Activated naive CD4-positive, alpha-beta T cell treated with anti-CD3 and anti-CD28 coated beads, Interleukin-2, amount 50 U/mL, for 72 hours (primary cell): ENCODE results near the gene GMDS. TPM values are rescaled to one million over a fixed set of nuclear protein-coding genes. Genes with fewer than 3 reads are reported as not detected.
"Not testable (repeated sequence)": the region's sequence is repeated elsewhere in the genome, so short reads cannot be mapped to it uniquely, and the experiment has no call there.

Source experiments
- ATAC-seq, 2 donors: fragments of 150-1000 bp; cut with Tn5 transposase; 2 replicates each; pipeline ENCODE4 v1.10.0; 2021; ENCODE audit warnings: mild to moderate bottlenecking in 2 of 2, moderate library complexity in 2 of 2
- DNase-seq, 2 donors: peaks; one replicate each; pipeline ENCODE4 v3.0.0; 2021 to 2022; ENCODE audit warnings: low spot score in 2 of 2
- H3K27ac Mint-ChIP-seq, 2 donors: one replicate each; pipeline ENCODE4 v1.8.0; 2022; ENCODE audit warnings: mild to moderate bottlenecking in 2 of 2, mixed read lengths in 2 of 2
- H3K36me3 Mint-ChIP-seq, 2 donors: one replicate each; pipeline ENCODE4 v1.8.0; 2022; ENCODE audit warnings: mixed read lengths in 2 of 2
- H3K9me3 Mint-ChIP-seq, 2 donors: one replicate each; pipeline ENCODE4 v1.8.0; 2022; ENCODE audit warnings: mixed read lengths in 2 of 2
- total RNA-seq, 2 donors: library from RNA; stranded (reverse); gene quantifications; one replicate each; pipeline ENCODE4 v1.2.3, GENCODE V29; 2022

GMDS gene
- total RNA-seq, 2 donors from 2014 or later: 23.9 to 37.6 TPM

DNA sequence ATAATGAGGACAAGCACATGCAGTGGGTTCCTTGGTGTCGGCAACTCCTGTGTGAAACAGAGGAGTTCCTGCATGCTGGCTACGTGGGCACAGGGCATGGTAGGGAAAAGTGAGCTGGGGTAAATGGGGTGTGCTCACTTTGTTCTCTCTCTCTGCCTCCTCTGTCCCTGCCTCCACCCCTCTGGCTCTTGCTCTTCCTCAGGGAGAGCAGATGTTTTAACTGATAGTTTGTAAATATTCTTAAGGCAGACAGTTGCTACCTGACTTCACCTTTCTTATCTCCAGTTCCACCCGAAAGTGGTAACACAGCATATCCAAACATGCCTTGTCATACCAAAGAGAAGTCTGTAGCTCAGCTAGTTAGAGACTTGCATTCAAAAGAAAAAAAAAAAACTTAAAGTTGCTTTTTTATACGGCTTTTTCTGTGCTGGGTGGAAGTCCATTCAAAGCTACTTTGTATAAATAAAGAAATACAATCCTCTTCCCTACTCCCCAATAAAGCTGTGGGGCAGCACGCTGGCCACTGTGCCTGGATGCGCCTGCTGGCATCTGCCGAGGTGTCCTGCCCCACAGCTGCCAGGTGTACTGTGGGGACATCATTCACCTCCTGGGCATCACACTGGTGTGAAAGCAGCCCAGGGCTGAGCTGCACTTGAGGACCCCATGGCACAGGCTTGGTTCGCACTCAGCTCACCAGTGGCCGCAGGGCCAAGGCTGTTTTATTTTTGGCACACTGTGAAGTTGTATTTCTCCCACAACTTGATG, 542.1 kb downstream of the GMDS start:
- DNase-seq (no peak), ATAC-seq (no peak)
- Mint-ChIP-seq H3K36me3 (no peaks in the 10 kb centered on the region), H3K9me3 (no peaks in the 10 kb centered on the region), H3K27ac (no peak overlapping the region)

DNA sequence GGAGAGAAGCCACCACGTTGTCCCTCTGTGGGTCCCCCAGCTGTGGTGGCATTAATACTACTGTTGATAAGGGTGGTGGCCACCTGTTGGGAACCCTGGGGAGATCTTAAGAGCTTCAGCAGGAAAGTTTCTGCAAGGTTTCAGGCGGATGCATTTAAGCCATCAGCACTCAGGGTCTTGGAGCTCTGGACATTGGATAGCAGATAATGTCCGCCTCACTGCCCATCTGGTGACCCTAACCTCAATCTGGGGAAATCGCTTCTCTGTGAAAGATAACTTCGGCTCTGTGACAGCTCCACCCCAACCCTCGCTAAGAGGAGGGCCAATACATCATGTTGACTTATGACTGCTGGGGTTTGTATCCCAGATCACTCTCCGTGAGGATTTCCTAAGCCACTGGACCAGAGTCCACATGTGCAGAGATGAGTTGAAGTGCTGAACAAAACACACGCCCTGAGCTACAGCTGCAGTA, 542.8 kb downstream of the GMDS start:
- Mint-ChIP-seq H3K9me3 (no peaks in the 10 kb centered on the region), H3K36me3 (no peaks in the 10 kb centered on the region), H3K27ac (no peak overlapping the region)
- ATAC-seq: no peak
- DNase-seq: no peak

DNA sequence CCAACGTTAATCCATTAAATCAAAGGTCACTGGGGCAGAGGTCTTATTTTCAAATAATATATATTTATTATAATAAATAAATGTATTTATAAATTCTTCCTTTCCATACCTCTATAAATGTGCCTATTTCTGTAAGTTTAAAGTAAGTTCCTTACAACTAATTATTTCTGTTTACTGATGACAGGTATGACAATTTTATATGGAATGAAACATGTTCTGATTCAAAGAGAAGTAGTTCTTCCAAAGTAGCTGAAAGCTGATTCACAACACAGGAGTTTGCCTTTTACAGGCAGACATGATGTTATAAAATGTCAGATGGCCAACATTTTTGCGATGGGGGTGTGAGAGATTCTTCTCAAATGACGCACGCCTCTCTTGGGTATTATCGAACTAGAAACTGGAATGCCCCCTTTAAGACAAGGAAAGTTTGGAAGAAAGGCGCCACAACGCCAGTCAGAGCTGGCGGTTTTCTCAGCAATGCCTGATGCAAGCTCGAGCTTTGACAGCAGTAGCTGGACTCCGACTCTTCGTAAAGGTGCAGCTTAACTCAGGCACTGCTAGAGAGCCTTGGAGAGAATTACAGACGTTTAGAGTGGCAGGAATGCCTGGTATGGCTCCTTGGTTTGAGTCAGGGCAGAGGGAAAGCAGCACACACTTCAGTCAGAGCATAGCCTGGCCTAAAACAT, 543.6 kb downstream of the GMDS start:
- H3K9me3 Mint-ChIP-seq: no peaks in the 10 kb centered on the region
- DNase-seq: no peak
- H3K36me3 Mint-ChIP-seq: no peaks in the 10 kb centered on the region
- no peak overlapping the region for H3K27ac Mint-ChIP-seq
- no peak for ATAC-seq

DNA sequence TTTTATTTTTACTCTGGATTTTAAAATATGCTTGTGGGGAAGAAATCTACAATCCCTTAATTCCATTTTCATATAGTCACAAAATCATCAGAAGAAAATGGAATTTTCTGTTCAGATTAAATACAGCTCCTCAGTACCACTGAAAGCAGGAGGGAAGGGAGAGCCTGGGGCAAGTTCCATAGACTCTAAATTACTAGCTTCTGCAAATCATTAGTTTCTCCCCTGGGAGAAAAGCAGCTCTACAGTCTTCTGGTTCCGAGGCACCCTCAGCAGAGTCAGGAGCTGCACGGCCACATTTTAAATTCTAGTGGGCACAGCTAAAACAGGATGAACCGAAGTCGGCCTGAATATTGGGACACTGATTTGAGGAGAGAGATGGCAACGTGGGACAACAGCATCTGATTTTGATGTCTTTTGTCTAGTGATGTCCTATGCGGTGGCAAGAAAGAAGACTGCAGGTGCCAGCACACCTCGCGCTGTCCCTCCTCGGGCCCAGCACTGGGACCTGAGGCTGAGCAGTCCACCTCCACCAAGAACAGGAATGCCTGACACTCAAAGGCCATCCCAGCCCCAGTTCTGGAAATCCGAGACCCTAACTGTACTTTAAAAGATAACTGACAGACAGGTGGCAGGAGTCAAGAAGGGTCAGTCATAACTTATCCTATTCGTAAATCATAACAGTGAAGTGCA, 545.0 kb downstream of the GMDS start:
- DNase-seq (no peak), ATAC-seq (no peak)
- H3K9me3 Mint-ChIP-seq: no peaks in the 10 kb centered on the region
- H3K36me3 Mint-ChIP-seq: no peaks in the 10 kb centered on the region
- H3K27ac Mint-ChIP-seq: no peak overlapping the region

DNA sequence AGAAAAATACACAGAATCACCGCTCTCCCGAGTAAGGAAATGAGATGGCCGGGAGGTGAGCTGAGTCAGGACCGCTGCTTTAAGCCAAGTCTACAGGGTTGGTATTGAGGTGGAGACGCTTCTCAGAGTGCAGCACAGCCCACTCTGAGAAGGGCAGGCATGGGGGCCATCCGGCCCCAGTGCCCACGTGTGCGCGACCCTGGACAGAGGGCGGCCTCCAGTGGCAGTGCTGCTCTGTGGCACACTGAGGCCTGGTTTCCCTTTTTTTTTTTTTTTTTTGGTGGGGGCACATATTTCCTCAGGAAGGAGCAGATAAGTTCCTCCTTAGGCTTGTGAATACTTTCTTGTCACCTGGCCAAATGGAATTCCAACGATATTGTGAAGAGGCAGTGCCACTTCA, 546.9 kb downstream of the GMDS start:
- H3K9me3 Mint-ChIP-seq: no peaks in the 10 kb centered on the region
- DNase-seq (no peak), ATAC-seq (no peak)
- H3K27ac Mint-ChIP-seq: no peak overlapping the region
- peaks cover 0 to under 1% of the 10 kb centered on the region in 2 donors for H3K36me3 Mint-ChIP-seq

DNA sequence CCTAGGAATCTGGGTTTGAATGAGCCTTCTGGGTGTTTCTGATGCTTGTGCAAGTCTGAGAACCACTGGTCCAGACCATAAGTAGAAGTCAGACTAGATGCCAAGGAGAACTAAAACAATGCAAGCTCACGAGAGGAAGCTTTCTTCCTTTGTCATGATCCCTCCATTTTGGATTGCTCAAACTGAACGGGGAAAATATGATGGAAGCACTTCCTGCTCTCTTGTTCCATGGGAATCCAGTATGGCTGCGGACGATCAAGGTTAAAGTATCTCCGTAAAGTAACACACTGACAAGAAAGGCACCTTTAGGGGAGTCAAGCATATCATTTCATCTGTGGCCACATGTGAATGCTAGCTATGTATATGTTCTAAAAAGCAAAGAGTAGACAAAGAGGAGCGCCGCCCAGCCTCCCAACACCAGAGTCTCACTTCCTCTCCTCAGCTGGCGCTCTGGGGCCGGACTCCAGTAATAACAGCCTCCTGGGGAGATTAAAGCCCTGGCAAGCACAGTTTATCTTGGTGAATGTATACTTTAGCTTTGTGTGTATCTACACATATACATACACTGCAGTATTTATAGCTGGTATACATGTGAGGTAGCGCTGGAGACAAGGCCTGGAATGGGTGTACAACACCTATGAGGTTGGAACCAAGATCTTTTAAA, 547.6 kb downstream of the GMDS start:
- Mint-ChIP-seq H3K36me3 (peaks cover 0 to 7% of the 10 kb centered on the region in 2 donors), H3K9me3 (peaks cover 5% of the 10 kb centered on the region in 2 donors), H3K27ac (no peak overlapping the region)
- no peak for ATAC-seq
- DNase-seq: no peak

DNA sequence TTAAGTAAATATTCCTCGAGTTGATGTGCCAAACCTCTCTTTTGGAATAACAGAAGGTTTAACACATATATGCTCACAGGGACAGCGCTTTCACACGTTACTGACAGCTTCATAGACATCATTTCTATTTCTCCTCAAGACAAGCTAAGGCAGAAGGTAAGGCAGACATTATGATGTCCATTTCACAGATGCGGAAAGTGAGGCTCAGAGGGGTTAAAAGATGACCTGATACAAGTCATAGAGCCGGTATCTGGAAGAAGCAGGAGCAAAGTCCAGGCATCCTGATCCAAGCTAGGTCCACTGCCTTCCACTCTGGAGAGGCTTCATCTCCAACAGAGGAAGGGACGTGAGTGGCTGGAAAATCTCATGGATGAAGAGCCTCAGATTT, 548.9 kb downstream of the GMDS start:
- DNase-seq (no peak), ATAC-seq (no peak)
- Mint-ChIP-seq H3K9me3 (peaks cover 5 to 9% of the 10 kb centered on the region in 2 donors), H3K36me3 (peaks cover 5 to 11% of the 10 kb centered on the region in 2 donors), H3K27ac (no peak overlapping the region)

DNA sequence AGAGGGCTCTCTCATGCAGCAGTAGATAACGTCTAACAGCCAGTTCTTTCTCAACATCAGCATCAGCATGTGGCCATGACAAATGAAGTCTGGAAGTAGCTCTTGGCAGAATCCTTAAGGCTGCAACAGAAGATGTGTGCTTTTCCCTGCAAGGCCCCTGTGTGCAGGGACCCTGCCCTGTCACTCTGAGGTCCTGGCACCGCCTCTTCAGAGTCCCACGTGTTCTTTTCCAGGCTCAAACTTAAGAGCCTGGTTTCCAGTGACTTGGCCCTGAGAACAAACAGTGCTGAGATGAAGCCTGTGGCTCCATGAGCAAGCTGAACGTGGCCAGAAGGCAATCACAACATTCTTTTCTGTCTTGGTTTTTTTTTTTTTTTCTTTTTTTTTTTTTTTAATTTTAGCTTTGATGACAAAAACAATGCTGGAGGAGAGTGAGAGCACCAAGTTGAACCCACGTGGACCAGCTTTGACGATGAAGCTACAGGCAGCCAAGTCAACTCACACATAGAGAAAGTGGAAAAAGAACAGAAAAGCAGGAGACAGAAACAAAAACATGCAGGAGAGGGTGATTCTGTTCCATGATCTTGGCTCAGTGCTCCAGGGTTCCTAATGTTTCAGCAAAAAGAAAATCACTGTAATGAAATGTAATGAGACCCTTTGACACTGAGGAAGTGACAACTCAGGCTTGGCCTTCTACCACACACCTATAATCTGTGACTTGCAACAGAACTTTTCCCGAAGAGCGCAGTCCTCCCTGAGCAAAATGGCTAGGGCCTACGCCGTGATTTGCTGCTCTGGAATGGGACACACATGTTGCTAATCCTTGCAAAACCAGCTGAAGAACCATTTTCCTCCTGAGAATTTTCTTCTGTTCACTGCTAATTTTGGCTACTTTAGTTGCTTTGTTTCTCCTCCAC, 549.6 kb downstream of the GMDS start:
- Mint-ChIP-seq H3K27ac (no peak overlapping the region), H3K9me3 (peaks cover 5 to 9% of the 10 kb centered on the region in 2 donors), H3K36me3 (peaks cover 5 to 11% of the 10 kb centered on the region in 2 donors)
- ATAC-seq (no peak), DNase-seq (no peak)

DNA sequence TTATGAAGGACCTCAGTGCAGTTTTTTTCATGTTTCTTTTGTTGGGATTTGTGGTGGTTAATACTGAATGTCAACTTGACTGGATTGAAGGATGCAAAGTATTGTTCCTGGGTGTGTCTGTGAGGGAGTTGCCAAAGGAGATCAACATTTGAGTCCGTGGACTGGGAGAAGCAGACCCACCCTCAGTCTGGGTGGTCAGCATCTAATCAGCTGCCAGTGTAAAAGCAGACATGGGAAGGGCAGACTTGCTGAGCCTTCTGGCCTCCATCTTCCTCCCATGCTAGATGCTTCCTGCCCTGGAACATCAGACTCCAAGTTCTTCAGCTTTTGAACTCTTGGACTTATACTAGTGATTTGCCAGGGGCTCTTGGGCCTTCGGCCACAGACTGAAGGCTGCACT, 553.6 kb downstream of the GMDS start:
- H3K36me3 Mint-ChIP-seq: peaks cover 5 to 11% of the 10 kb centered on the region in 2 donors
- not testable (repeated sequence) for H3K9me3 Mint-ChIP-seq, DNase-seq, ATAC-seq, H3K27ac Mint-ChIP-seq

DNA sequence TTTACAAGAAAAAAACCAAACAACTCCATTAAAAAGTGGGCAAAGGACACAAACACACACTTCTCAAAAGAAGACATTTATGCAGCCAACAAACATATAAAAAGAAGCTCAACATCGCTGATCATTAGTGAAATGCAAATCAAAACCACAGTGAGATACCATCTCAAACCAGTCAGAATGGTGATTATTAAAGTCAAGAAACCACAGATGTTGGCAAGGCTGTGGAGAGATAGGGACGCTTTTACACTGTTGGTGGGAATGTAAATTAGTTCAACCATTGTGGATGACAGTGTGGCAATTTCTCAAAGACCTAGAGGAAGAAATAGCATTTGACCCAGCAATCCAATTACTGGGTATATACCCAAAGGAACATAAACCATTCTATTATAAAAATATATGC, 554.7 kb downstream of the GMDS start:
- not testable (repeated sequence) for ATAC-seq

DNA sequence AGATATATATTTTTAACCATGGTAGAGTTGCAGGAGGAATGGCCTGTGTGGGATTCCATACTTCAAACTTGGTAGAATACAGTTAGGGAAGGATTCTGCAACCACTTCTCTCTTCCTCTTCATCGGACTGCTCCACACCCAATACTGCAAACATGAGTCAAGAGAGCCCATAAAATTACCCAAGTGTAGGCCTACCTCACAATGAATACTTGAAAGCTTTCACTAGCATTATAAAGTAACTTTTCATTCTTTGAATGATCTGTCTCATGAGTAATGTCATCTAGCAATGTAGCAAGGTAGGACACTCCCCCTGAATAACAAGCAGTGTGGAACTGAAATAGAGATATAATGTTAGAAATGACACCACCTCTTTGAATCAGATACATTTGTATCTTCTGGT, 556.3 kb downstream of the GMDS start:
- H3K36me3 Mint-ChIP-seq: peaks cover 5 to 11% of the 10 kb centered on the region in 2 donors
- H3K9me3 Mint-ChIP-seq: peaks cover 5 to 9% of the 10 kb centered on the region in 2 donors
- no peak for ATAC-seq
- no peak for DNase-seq
- H3K27ac Mint-ChIP-seq: no peak overlapping the region

More for the DNA sequence above, 554.7 kb downstream of the GMDS start:
- H3K9me3 Mint-ChIP-seq, DNase-seq, H3K27ac Mint-ChIP-seq: not testable (repeated sequence)
- H3K36me3 Mint-ChIP-seq: peaks cover 5 to 11% of the 10 kb centered on the region in 2 donors

DNA sequence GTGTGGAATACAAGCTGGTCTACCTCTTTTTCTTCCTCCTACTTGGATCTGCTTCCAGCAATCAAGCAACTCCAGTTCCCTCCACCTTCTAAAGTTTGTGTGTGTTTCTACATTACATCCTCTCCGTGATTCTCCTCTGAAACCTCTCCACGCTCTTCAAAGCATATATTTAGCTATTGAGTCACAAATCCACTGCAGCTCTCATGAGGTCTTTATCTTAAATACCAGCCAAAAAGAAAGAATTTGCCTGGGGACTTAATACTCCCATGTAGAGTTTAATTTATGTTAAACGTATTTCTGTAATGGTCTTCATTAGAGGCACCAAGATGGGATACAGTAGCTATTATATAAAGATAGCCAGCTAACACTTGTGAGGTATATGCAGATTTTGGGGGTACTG, 557.0 kb downstream of the GMDS start:
- ATAC-seq (no peak), DNase-seq (no peak)
- Mint-ChIP-seq H3K36me3 (peaks cover 5 to 10% of the 10 kb centered on the region in 2 donors), H3K27ac (peak overlapping the region in 1 of 2 donors; percentile 23), H3K9me3 (peaks cover 4 to 9% of the 10 kb centered on the region in 2 donors)

DNA sequence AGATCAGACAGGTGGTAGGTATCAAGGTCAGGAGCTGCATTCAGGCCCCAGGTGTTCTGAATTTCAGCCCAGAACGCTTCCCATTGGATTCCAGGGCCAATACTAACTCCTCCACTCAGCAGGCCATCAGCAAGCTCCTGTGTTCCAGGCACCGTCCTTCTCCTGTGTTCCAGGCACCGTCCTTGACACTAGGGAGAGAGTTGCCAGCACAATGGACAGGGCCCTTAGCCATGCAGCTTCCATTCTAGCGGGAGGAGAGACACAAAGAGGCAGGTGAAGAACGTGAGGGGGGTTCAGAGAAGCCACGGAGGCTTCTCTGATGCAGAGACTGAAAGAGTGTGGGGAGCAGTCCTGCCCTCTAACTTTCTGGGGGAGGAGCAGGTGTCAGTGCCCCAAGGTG, 558.0 kb downstream of the GMDS start:
- no peak for DNase-seq
- Mint-ChIP-seq H3K27ac (no peak overlapping the region), H3K9me3 (no peaks in the 10 kb centered on the region), H3K36me3 (peaks cover 0 to 1% of the 10 kb centered on the region in 2 donors)
- ATAC-seq: no peak

DNA sequence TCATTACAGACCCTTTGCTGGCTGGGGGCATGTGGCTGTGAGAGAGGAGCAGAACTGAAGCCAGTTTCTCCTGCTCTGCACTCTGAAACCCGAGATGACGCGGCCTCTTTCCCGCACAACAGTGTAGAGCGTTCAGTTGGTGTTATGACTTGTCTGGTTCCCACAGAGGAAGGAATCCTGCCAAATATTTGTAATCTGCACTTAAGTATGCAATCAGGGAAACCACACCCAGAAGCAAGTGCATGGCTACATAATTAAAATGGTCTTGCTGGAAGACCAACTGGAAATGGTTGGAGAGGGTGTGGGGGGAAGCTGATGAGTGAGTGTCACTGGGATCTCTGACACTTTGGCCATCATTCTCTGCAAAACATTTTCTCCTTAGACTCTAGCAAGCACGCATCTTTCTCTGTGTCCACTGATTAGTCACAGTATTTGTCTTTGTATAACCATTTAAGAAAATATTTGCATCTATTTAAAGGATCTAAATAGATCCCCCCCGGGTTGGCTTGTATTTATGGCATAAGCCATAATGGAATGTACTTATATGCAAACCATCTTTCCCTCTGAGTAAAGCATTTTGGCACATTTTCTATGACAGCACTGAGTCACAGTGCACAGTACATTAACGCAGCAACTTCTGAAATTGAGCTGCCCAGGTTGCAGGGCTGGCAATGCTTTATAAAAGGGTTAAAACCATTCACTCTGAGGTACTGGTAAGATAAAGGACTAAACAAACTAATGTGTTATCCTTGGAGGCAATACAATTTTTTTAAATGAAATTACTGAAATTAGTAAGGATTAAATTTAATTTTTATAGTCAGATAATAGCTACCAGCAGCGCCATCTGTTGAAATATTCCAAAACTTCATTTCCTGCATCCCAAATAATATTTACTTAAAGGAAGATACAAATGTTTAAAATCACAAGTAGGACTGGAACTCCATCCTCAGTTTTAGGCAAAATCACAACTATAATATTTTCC, 559.0 kb downstream of the GMDS start:
- Mint-ChIP-seq H3K36me3 (no peaks in the 10 kb centered on the region), H3K9me3 (no peaks in the 10 kb centered on the region), H3K27ac (no peak overlapping the region)
- no peak for ATAC-seq
- no peak for DNase-seq

DNA sequence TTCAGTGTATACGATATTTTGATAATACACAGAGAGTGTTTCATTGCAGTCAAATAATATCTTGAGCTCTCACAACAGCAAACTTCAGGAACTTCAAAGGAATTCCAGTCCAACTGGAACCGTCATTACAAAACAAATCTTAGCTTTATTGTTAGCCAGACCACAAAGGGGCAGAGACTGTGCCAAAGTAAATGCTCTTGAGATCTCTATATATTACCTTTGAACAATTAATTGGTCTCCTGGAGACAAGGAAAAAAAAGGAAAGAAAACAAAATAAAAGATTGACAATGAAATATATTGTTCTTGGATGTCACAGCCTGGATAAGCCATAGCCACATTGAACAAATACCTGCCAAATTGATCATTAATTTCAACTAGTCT, 565.7 kb downstream of the GMDS start:
- Mint-ChIP-seq H3K27ac (no peak overlapping the region), H3K9me3 (no peaks in the 10 kb centered on the region), H3K36me3 (no peaks in the 10 kb centered on the region)
- no peak for DNase-seq
- no peak for ATAC-seq
